Fibroblast of mammary gland (primary cell): ENCODE measurements around the gene SLC35E1.

ENCODE experiments used
- DNase-seq: peaks from one replicate; pipeline ENCODE4 v3.0.0-alpha.2; 2010; ENCODE audit warnings: low read depth
- H3K4me3 ChIP-seq: 2 replicates; pipeline ENCODE4 v1.5.1; 2011; ENCODE audit warnings: low read depth, mild to moderate bottlenecking, low read length, moderate library complexity; ENCODE audit not compliant: control insufficient read depth
- CTCF ChIP-seq: conservative IDR thresholded peaks from 2 replicates; pipeline ENCODE4 v1.5.1; 2011; ENCODE audit warnings: low read depth, low read length, inconsistent platforms; ENCODE audit not compliant: control insufficient read depth, insufficient read depth

Gene SLC35E1

GRCh38 chr19:16527334-16527935, 44.8 kb downstream of the SLC35E1 start:
- DNase-seq, result no peak
- H3K4me3 ChIP-seq, result no peak overlapping the region
- TF ChIP-seq CTCF, result no peak

- TF ChIP-seq CTCF, result no peak
- no peak overlapping the region for H3K4me3 ChIP-seq
These were observed 46.3 kb downstream of the SLC35E1 start for GRCh38 chr19:16525751-16526481.

DNA sequence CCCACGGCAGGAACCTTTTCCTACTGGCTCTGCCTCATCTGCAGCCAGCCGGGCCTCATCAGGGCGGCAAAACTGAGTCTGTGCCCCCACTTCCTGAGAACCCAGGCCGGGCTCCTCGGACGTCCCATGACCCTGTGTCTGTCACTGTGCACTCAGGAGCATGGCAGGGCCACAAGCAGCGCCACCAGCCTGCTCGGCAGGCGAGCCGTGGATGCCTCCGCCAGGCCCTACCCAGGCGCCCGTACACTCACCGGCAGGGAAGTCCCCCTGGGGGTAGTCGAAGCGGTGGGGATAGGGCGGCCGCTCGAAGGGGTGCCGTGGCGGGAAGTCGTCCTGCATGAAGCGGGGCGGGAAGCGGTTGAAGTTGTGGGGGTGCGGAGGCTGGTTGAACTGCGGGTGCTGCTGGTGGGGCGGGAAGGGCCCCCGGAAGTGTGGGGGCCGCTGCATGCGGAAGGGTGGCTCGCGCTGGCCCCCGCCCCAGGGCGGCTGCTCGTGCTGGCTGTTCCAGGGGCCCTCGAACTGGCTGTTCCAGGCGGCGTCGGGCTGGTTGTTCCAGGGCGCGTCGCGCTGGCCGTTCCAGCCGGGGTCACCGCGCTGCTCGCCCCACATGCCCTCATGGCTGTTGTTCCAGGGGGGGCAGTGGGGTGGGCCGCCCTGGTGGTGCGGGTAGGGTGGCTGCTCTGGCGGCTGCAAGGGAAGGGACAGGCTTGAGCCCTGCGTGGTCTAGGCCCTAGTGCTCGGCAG, 47.1 kb downstream of the SLC35E1 start:
- DNase-seq, result no peak
- H3K4me3 ChIP-seq, result no peak overlapping the region
- TF ChIP-seq CTCF, result no peak

More at GRCh38 chr19:16525751-16526481, 46.3 kb downstream of the SLC35E1 start:
- DNase-seq, result no peak

DNA sequence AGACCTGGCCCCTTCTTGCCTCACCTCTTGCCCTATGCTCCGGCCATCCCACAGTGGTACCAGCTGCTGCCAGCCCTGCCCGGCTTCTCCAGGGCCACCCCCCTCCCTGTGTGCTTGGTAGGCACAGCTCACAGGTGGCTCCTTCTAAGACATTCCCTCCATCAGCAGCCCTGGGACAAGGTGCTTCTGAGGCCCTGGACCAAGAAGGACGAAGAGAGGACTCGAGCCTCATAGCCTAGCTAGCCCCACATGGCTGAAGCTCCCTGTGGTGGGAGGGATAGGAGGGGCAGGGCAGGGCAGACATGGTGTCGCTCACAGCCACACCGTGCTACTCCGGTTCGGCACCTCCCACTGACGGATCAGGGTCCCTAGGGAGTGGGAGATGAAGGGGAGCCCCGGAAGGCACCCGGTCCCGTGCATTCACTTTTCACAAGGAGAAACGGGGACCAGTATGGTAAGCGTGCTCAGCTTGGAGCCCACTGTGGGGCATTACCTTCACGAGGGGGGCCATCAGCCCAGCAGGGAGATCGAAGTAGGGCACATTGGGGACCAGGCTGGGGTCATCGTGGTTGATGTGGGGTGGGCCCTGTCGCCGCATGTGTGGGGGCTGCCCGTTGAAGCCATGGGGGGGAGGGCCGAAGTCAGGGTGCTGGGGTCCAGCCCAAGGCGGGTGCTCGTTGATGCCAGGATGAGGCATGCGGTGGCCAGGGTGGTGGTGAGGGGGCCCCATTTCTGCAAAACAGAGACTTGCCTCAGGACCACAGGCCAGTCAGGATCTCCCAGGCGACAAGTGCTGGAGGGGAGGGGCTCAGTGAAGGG, 49.4 kb downstream of the SLC35E1 start:
- H3K4me3 ChIP-seq, result no peak overlapping the region
- DNase-seq, result no peak
- no peak for TF ChIP-seq CTCF

DNA sequence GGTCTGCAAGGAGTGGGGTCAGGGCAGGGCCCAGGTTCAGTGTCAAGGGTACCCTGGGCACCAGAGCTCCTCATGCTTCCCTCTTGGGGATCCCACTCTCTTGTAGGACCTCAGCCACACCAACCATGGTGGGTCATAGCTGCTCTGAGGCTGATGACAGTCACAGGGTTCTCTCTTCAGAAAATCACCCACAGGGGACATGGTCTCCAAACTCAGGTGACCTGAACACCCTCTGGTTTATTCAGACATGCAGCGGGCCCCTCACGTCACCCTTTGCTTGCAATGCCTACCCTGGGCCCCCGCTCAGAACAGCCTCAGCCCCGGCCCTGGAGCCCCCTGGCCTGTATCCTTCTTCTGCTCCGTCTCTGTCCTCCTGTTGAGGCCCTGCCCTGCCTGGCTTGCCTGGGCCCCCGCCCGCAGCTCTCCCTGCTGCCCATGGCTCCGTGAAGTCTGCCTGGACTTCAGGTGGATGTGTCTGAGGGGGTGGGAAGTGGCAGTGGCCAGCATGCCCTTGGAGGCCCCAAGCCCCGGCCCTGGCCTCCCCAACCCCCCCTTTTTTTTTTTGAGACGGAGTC, 50.4 kb downstream of the SLC35E1 start:
- no peak for DNase-seq
- TF ChIP-seq CTCF, result no peak
- H3K4me3 ChIP-seq, result no peak overlapping the region

DNA sequence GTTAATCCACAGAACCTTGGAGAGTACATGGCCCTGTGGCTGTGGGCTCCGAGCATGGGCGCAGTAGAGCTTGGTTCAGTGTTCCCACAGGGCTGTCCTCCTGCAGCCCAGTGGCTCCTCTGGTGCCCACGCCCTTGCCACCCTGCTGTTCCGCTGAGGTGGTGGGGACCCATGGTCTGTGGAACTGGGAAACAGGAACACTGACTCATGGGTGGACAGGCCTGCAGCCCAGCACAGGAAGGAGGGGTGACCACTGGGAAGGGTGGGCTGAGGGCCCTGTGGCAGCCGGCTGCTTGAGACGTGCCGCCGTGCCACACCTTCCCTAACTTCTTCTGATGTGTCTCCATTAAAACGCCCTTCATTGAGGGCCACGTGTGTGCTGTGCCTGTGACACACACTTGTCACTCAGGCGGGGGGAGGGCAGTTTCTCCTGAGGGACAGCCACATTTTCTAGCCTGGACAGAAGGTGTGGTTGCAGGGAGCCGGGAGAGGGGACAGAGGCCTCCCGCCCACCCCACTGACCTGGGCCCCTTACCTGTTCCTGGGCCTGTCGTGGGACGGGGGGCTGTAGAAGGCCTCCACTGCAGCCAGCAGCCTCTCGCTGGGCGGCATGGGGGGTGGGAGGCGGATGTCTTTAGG, 51.1 kb downstream of the SLC35E1 start:
- no peak for DNase-seq
- no peak overlapping the region for H3K4me3 ChIP-seq
- no peak for TF ChIP-seq CTCF
